HEK293T (cell line): Measurements from ENCODE around the gene INPP5A.

Source experiments
- ARNT ChIP-seq: fragments of 450-650 bp; IDR thresholded peaks from 2 replicates; pipeline ENCODE4 v1.6.1; 2017; ENCODE audit warnings: mild to moderate bottlenecking
- BHLHE40 ChIP-seq: fragments of 450-650 bp; IDR thresholded peaks from 2 replicates; pipeline ENCODE4 v1.6.1; 2016; ENCODE audit warnings: mild to moderate bottlenecking, moderate library complexity, borderline replicate concordance
- ELF4 ChIP-seq: fragments of 450-650 bp; IDR thresholded peaks from 2 replicates; pipeline ENCODE4 v1.6.1; 2017; ENCODE audit warnings: antibody characterized with exemption
- FOXA1 ChIP-seq: fragments of 450-650 bp; IDR thresholded peaks from 2 replicates; pipeline ENCODE4 v1.6.1; 2016; ENCODE audit warnings: mild to moderate bottlenecking
- FOXK2 ChIP-seq: fragments of 450-650 bp; IDR thresholded peaks from 2 replicates; pipeline ENCODE4 v1.6.1; 2016; ENCODE audit warnings: mild to moderate bottlenecking
- FOXM1 ChIP-seq: fragments of 450-650 bp; IDR thresholded peaks from 2 replicates; pipeline ENCODE4 v1.6.1; 2017; ENCODE audit warnings: mild to moderate bottlenecking, borderline replicate concordance
- HDGF ChIP-seq: fragments of 450-650 bp; IDR thresholded peaks from 2 replicates; pipeline ENCODE4 v1.6.1; 2017; ENCODE audit warnings: antibody characterized with exemption, borderline replicate concordance
- L3MBTL2 ChIP-seq: fragments of 450-650 bp; conservative IDR thresholded peaks from 2 replicates; pipeline ENCODE4 v1.6.1; 2016; ENCODE audit warnings: mild to moderate bottlenecking
- LEF1 ChIP-seq: fragments of 450-650 bp; IDR thresholded peaks from 2 replicates; pipeline ENCODE4 v1.6.1; 2017; ENCODE audit warnings: mild to moderate bottlenecking, borderline replicate concordance
- NFRKB ChIP-seq: fragments of 450-650 bp; IDR thresholded peaks from 2 replicates; pipeline ENCODE4 v1.6.1; 2016; ENCODE audit warnings: mild to moderate bottlenecking, moderate library complexity
- SP1 ChIP-seq: fragments of 450-650 bp; IDR thresholded peaks from 2 replicates; pipeline ENCODE4 v1.6.1; 2017
- SUZ12 ChIP-seq: fragments of 450-650 bp; IDR thresholded peaks from 2 replicates; pipeline ENCODE4 v1.6.1; 2016; ENCODE audit warnings: mild to moderate bottlenecking
- TARDBP ChIP-seq: fragments of 450-650 bp; IDR thresholded peaks from 2 replicates; pipeline ENCODE4 v1.6.1; 2016
- TF ChIP-seq, protein P1 (sequence below): fragments of 450-650 bp; IDR thresholded peaks from 2 replicates; pipeline ENCODE4 v1.6.1; 2016

DNA sequence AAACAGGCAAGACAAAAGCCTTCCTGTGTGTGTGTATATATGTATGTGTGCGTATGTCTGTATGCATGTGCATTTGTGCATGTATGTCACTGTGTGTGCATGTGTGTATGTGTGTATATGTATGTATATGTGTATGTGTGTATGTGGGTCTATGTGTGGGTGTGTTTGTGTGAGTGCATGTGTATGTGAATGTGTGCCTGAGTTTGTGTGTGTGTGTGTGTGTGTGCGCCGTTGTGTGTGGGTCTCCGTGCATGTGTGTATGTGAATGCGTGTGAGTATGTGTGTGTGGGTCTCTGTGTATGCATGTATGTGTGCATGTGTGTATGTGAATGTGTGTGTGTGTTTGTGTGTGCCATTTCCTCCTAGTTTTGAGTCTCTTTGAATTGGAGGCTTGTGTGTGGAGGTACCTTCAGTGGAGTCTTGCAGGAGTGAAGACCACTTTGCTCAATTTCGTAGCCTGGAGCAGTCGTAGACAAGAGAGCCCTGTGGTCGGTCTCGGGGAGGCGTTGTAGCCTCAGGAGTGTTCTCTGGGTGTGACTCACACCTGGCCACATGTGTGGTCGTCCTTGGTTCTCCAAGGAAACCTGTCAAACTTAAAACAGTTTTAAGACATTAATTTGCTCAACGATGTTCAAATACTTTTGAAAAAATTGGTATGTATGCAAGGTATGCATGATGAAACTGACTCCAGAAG, 28.1 kb downstream of the INPP5A start:
- no peak for TF ChIP-seq TARDBP
- TF ChIP-seq SUZ12: no peak
- no peak for TF ChIP-seq HDGF
- TF ChIP-seq FOXM1: no peak
- no peak for TF ChIP-seq BHLHE40
- TF ChIP-seq SP1: no peak
- TF ChIP-seq FOXA1: no peak
- TF ChIP-seq L3MBTL2: no peak
- TF ChIP-seq ELF4: no peak
- no peak for TF ChIP-seq FOXK2
- TF ChIP-seq NFRKB: no peak
- TF ChIP-seq, protein P1, sequence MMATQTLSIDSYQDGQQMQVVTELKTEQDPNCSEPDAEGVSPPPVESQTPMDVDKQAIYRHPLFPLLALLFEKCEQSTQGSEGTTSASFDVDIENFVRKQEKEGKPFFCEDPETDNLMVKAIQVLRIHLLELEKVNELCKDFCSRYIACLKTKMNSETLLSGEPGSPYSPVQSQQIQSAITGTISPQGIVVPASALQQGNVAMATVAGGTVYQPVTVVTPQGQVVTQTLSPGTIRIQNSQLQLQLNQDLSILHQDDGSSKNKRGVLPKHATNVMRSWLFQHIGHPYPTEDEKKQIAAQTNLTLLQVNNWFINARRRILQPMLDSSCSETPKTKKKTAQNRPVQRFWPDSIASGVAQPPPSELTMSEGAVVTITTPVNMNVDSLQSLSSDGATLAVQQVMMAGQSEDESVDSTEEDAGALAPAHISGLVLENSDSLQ: no peak
- no peak for TF ChIP-seq ARNT
- no peak for TF ChIP-seq LEF1
